Epithelial cell of esophagus (primary cell): ENCODE data around the gene COL8A2.

Experiments
- DNase-seq: peaks from one replicate; pipeline ENCODE4 v3.0.0; 2010; ENCODE audit warnings: low read depth
- H3K4me3 ChIP-seq: 2 replicates; pipeline ENCODE4 v1.5.1; 2011; ENCODE audit warnings: mild to moderate bottlenecking, low read length, control low read depth
- CTCF ChIP-seq: IDR thresholded peaks from 2 replicates; pipeline ENCODE4 v1.5.1; 2011; ENCODE audit warnings: low read depth, mild to moderate bottlenecking, low read length, control low read depth, inconsistent platforms; ENCODE audit not compliant: insufficient read depth; ENCODE audit errors: missing control alignments

The COL8A2 gene

GRCh38 chr1:36093929-36094328 is 31.1 kb downstream of the COL8A2 start:
- TF ChIP-seq CTCF: no peak
- H3K4me3 ChIP-seq: no peak overlapping the region
- no peak for DNase-seq

- H3K4me3 ChIP-seq: no peak overlapping the region
- no peak for DNase-seq
- TF ChIP-seq CTCF: no peak
These were observed 31.8 kb downstream of the COL8A2 start for GRCh38 chr1:36093226-36093625.

GRCh38 chr1:36092798-36093185 is 32.2 kb downstream of the COL8A2 start:
- no peak for DNase-seq
- no peak for TF ChIP-seq CTCF
- H3K4me3 ChIP-seq: no peak overlapping the region

GRCh38 chr1:36092166-36092797 is 32.7 kb downstream of the COL8A2 start:
- no peak for DNase-seq
- TF ChIP-seq CTCF: no peak
- no peak overlapping the region for H3K4me3 ChIP-seq

GRCh38 chr1:36091698-36092097 is 33.3 kb downstream of the COL8A2 start:
- no peak for DNase-seq
- H3K4me3 ChIP-seq: no peak overlapping the region
- no peak for TF ChIP-seq CTCF

- no peak for TF ChIP-seq CTCF
- H3K4me3 ChIP-seq: no peak overlapping the region
- DNase-seq: no peak
These were observed 33.9 kb downstream of the COL8A2 start for GRCh38 chr1:36091141-36091540.
